T-helper 1 cell treated with Interleukin-12 subunit alpha and Interleukin-12 subunit beta and Interleukin-4 antibody, amounts not matched to agents 30 μg/mL and 1 μg/mL, for 36 hours (primary cell): Measurements from ENCODE around the gene SLC25A38.

ENCODE experiments used
- H3K27ac Mint-ChIP-seq: one replicate; pipeline ENCODE4 v1.8.0; 2021; ENCODE audit warnings: mild to moderate bottlenecking, mixed read lengths
- H3K27me3 Mint-ChIP-seq: one replicate; pipeline ENCODE4 v1.8.0; 2021; ENCODE audit warnings: low read depth, mixed read lengths
- H3K36me3 Mint-ChIP-seq: one replicate; pipeline ENCODE4 v1.8.0; 2021; ENCODE audit warnings: low read depth, mixed read lengths
- H3K4me1 Mint-ChIP-seq: one replicate; pipeline ENCODE4 v1.8.0; 2021; ENCODE audit warnings: low read depth, mixed read lengths
- H3K4me3 Mint-ChIP-seq: one replicate; pipeline ENCODE4 v1.8.0; 2021; ENCODE audit warnings: mild to moderate bottlenecking, moderate library complexity, mixed read lengths
- H3K9me3 Mint-ChIP-seq: one replicate; pipeline ENCODE4 v1.8.0; 2021; ENCODE audit warnings: mixed read lengths

The SLC25A38 gene

GRCh38 chr3:39386318-39386717, 3.1 kb downstream of the SLC25A38 start:
- no peaks in the 10 kb centered on the region for H3K27me3 Mint-ChIP-seq
- peak overlapping the region; percentile 4 for H3K27ac Mint-ChIP-seq
- H3K36me3 Mint-ChIP-seq = peaks cover 29% of the 10 kb centered on the region
- H3K4me1 Mint-ChIP-seq = peaks cover 60% of the 10 kb centered on the region
- no peak overlapping the region for H3K4me3 Mint-ChIP-seq
- H3K9me3 Mint-ChIP-seq = no peaks in the 10 kb centered on the region

- Mint-ChIP-seq H3K9me3 (no peaks in the 10 kb centered on the region), H3K36me3 (peaks cover 38% of the 10 kb centered on the region), H3K27me3 (no peaks in the 10 kb centered on the region), H3K27ac (peak overlapping the region; percentile 7), H3K4me3 (no peak overlapping the region), H3K4me1 (peaks cover 58% of the 10 kb centered on the region)
These were observed 4.3 kb downstream of the SLC25A38 start for GRCh38 chr3:39387411-39387975.

- H3K36me3 Mint-ChIP-seq = peaks cover 40% of the 10 kb centered on the region
- no peak overlapping the region for H3K4me3 Mint-ChIP-seq
These were observed 5.0 kb downstream of the SLC25A38 start for GRCh38 chr3:39388153-39388552.

GRCh38 chr3:39388741-39389248, 5.6 kb downstream of the SLC25A38 start:
- H3K9me3 Mint-ChIP-seq = no peaks in the 10 kb centered on the region
- H3K36me3 Mint-ChIP-seq = peaks cover 41% of the 10 kb centered on the region
- H3K27ac Mint-ChIP-seq = peak overlapping the region; percentile 84
- peaks cover 52% of the 10 kb centered on the region for H3K4me1 Mint-ChIP-seq
- peak overlapping the region; percentile 72 for H3K4me3 Mint-ChIP-seq
- no peaks in the 10 kb centered on the region for H3K27me3 Mint-ChIP-seq

More at GRCh38 chr3:39388153-39388552, 5.0 kb downstream of the SLC25A38 start:
- Mint-ChIP-seq H3K4me1 (peaks cover 55% of the 10 kb centered on the region), H3K27me3 (no peaks in the 10 kb centered on the region), H3K9me3 (no peaks in the 10 kb centered on the region), H3K27ac (no peak overlapping the region)

GRCh38 chr3:39390181-39390580, 7.0 kb downstream of the SLC25A38 start:
- no peak overlapping the region for H3K4me3 Mint-ChIP-seq
- peak overlapping the region; percentile 66 for H3K27ac Mint-ChIP-seq
- no peaks in the 10 kb centered on the region for H3K27me3 Mint-ChIP-seq
- H3K9me3 Mint-ChIP-seq = no peaks in the 10 kb centered on the region
- H3K36me3 Mint-ChIP-seq = peaks cover 55% of the 10 kb centered on the region
- peaks cover 47% of the 10 kb centered on the region for H3K4me1 Mint-ChIP-seq

GRCh38 chr3:39396690-39397089, 13.5 kb downstream of the SLC25A38 start:
- Mint-ChIP-seq H3K4me3 (no peak overlapping the region), H3K9me3 (no peaks in the 10 kb centered on the region), H3K27ac (no peak overlapping the region), H3K4me1 (peaks cover 1% of the 10 kb centered on the region), H3K36me3 (peaks cover 65% of the 10 kb centered on the region), H3K27me3 (no peaks in the 10 kb centered on the region)

GRCh38 chr3:39398700-39399099, 15.5 kb downstream of the SLC25A38 start:
- Mint-ChIP-seq H3K4me3 (no peak overlapping the region), H3K9me3 (no peaks in the 10 kb centered on the region), H3K27me3 (no peaks in the 10 kb centered on the region), H3K27ac (no peak overlapping the region), H3K4me1 (peaks cover 3% of the 10 kb centered on the region), H3K36me3 (peaks cover 56% of the 10 kb centered on the region)

GRCh38 chr3:39401983-39402382, 18.8 kb downstream of the SLC25A38 start:
- Mint-ChIP-seq H3K36me3 (peaks cover 40% of the 10 kb centered on the region), H3K4me3 (no peak overlapping the region), H3K27me3 (no peaks in the 10 kb centered on the region), H3K9me3 (no peaks in the 10 kb centered on the region), H3K27ac (no peak overlapping the region), H3K4me1 (peaks cover 10% of the 10 kb centered on the region)

- Mint-ChIP-seq H3K4me3 (no peak overlapping the region), H3K27ac (peak overlapping the region; percentile 98), H3K27me3 (no peaks in the 10 kb centered on the region), H3K4me1 (peaks cover 29% of the 10 kb centered on the region), H3K9me3 (no peaks in the 10 kb centered on the region), H3K36me3 (peaks cover 42% of the 10 kb centered on the region)
These were observed 21.9 kb downstream of the SLC25A38 start for GRCh38 chr3:39404943-39405686.

- Mint-ChIP-seq H3K27ac (peak overlapping the region; percentile 98), H3K27me3 (no peaks in the 10 kb centered on the region), H3K4me1 (peaks cover 31% of the 10 kb centered on the region), H3K4me3 (peak overlapping the region; percentile 94), H3K9me3 (no peaks in the 10 kb centered on the region), H3K36me3 (peaks cover 43% of the 10 kb centered on the region)
These were observed 22.7 kb downstream of the SLC25A38 start for GRCh38 chr3:39405687-39406367.

- H3K4me3 Mint-ChIP-seq = peak within 1 kb of the TSS; percentile 94
- H3K36me3 Mint-ChIP-seq = peaks cover 48% of the 10 kb centered on the region
- H3K27ac Mint-ChIP-seq = peak within 1 kb of the TSS; percentile 98
- peaks cover 36% of the 10 kb centered on the region for H3K4me1 Mint-ChIP-seq
- H3K9me3 Mint-ChIP-seq = no peaks in the 10 kb centered on the region
- H3K27me3 Mint-ChIP-seq = no peaks in the 10 kb centered on the region
These were observed 23.4 kb downstream of the SLC25A38 start, which contains the start of gene RPSA for GRCh38 chr3:39406368-39407258. Gene RPSA, plus strand, starts transcription at chr3:39406720. Its CDS starts 934 bp downstream, at chr3:39407654.

GRCh38 chr3:39407259-39407629, 24.1 kb downstream of the SLC25A38 start:
- Mint-ChIP-seq H3K4me1 (peaks cover 35% of the 10 kb centered on the region), H3K36me3 (peaks cover 50% of the 10 kb centered on the region), H3K27me3 (no peaks in the 10 kb centered on the region), H3K4me3 (peak overlapping the region; percentile 94), H3K27ac (peak overlapping the region; percentile 94), H3K9me3 (no peaks in the 10 kb centered on the region)

- Mint-ChIP-seq H3K36me3 (peaks cover 55% of the 10 kb centered on the region), H3K27me3 (no peaks in the 10 kb centered on the region), H3K9me3 (no peaks in the 10 kb centered on the region), H3K4me1 (peaks cover 35% of the 10 kb centered on the region), H3K4me3 (peak overlapping the region; percentile 94), H3K27ac (peak overlapping the region; percentile 94)
These were observed 24.8 kb downstream of the SLC25A38 start for GRCh38 chr3:39407773-39408492.
